OCI-LY7 (cell line): ENCODE measurements around the gene SAE1.

ENCODE experiments used
- CTCF ChIP-seq: fragments of 200-600 bp; sonication (generic); conservative IDR thresholded peaks from 2 replicates; pipeline ENCODE4 v1.5.1; 2014; ENCODE audit warnings: mild to moderate bottlenecking, antibody characterized with exemption, low read length, moderate library complexity, mixed read lengths
- EZH2phosphoT487 ChIP-seq: fragments of 200-600 bp; sonication (generic); IDR thresholded peaks from 2 replicates; pipeline ENCODE4 v1.6.1; 2018; ENCODE audit warnings: low read depth, borderline replicate concordance, mild to moderate bottlenecking, mixed run types, antibody characterized with exemption, low read length, moderate library complexity, mixed read lengths

DNA sequence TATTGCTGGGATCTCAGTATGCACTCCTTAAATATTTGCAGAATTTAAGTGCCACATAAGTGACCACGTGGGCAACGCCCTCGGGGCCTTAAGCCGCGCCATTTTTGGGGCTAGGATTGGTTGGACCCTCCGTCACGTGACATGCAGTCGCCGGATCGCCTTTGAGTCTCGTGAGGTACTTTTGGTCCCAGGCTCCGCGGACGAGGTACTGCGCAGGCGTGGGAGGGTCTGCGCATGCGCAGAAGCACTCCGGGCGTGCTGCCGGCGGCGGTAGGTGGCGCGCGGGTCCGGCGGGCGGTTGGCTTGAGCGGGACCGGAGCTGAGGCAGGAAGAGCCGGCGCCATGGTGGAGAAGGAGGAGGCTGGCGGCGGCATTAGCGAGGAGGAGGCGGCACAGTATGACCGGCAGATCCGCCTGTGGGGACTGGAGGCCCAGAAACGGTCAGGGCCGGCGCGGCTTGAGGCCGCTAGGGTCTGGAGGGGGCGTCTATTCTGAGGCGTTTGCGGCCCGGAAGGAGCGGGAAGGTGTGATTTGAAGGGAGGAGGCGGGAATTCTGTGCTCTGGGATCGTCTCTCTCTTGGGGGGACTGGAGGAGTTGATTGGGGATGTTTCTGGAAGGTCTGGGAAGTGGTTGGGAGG is at the start of gene SAE1:
- TF ChIP-seq CTCF (peak; percentile 70), EZH2phosphoT487 (no peak)
